MCF 10A (cell line): ENCODE data around the gene CDRT4. TPM values are rescaled to one million over a fixed set of nuclear protein-coding genes. Genes with fewer than 3 reads are reported as not detected.
A peak's percentile ranks its signal among the peaks of the same experiment; 100 is the strongest.

Source experiments
- BruUV-seq: library from RNA; stranded (reverse); fragments of 400-500 nt; replicated peaks from 2 replicates; lab custom pipeline; 2021; lab: Mats Ljungman, UMichigan
- CTCF ChIA-PET: fragments of 300-600 bp; sonication (Branson Sonifier 250); formaldehyde crosslinking; extraction: SDS; loops from one replicate; lab custom pipeline; 2021; ENCODE audit warnings: antibody characterized with exemption, inconsistent platforms; lab: Yijun Ruan, JAX
- POLR2A ChIA-PET: fragments of 300-600, 350-650 bp; sonication (Branson Sonifier 250); formaldehyde crosslinking; extraction: SDS; loops from one replicate; lab custom pipeline; 2020; ENCODE audit warnings: antibody characterized with exemption, inconsistent platforms; lab: Yijun Ruan, JAX
- DNase-seq: peaks from one replicate; pipeline ENCODE4 v3.0.0-alpha.2; 2018; ENCODE audit not compliant: unreplicated experiment
- H3K27ac Mint-ChIP-seq: one replicate; pipeline ENCODE4 v1.8.0; 2022; ENCODE audit warnings: mild to moderate bottlenecking, low read depth, mixed read lengths; ENCODE audit not compliant: unreplicated experiment
- H3K27me3 Mint-ChIP-seq: one replicate; pipeline ENCODE4 v1.8.0; 2022; ENCODE audit warnings: mixed read lengths; ENCODE audit not compliant: insufficient read depth, unreplicated experiment
- H3K36me3 Mint-ChIP-seq: one replicate; pipeline ENCODE4 v1.8.0; 2022; ENCODE audit warnings: mild to moderate bottlenecking, moderate library complexity, mixed read lengths; ENCODE audit not compliant: insufficient read depth, unreplicated experiment
- H3K4me1 Mint-ChIP-seq: one replicate; pipeline ENCODE4 v1.8.0; 2022; ENCODE audit warnings: mixed read lengths; ENCODE audit not compliant: insufficient read depth, unreplicated experiment
- H3K4me3 Mint-ChIP-seq: one replicate; pipeline ENCODE4 v1.8.0; 2022; ENCODE audit warnings: mild to moderate bottlenecking, moderate library complexity, mixed read lengths; ENCODE audit not compliant: unreplicated experiment
- H3K9me3 Mint-ChIP-seq: one replicate; pipeline ENCODE4 v1.8.0; 2022; ENCODE audit warnings: mixed read lengths; ENCODE audit not compliant: unreplicated experiment
- CTCF ChIP-seq: fragments of 200-600 bp; IDR thresholded peaks from one replicate; pipeline ENCODE4 v1.8.0; 2022; ENCODE audit warnings: antibody characterized with exemption, mild to moderate bottlenecking; ENCODE audit not compliant: unreplicated experiment
- intact Hi-C: fragments of 100-400 bp; cut with micrococcal nuclease; formaldehyde crosslinking; loops from 2 replicates; pipeline ENCODE4 v1.14.1; 2022
- total RNA-seq: library from RNA; stranded (reverse); gene quantifications from 2 replicates; pipeline ENCODE4 v1.2.3, GENCODE V29; 2022

Gene CDRT4
- total RNA-seq, 1 experiment from 2014 or later: 11.3 TPM

GRCh38 chr17:15479703-15480102 lies 12.3 kb upstream of the CDRT4 start:
- BruUV-seq: no TSS peak
- Mint-ChIP-seq H3K36me3 (peaks cover 5% of the 10 kb centered on the region), H3K4me1 (peaks cover 16% of the 10 kb centered on the region), H3K9me3 (no peaks in the 10 kb centered on the region), H3K27ac (no peak overlapping the region), H3K4me3 (no peak overlapping the region), H3K27me3 (no peaks in the 10 kb centered on the region)
- TF ChIP-seq CTCF: no peak
- DNase-seq: peak; percentile 63
- intact Hi-C loops: no loop called here
- CTCF ChIA-PET: interaction anchor here (0.6 to 2.1 kb wide), 4 partner anchors 10 to 217 kb away, joined by 3 to 14 read pairs (median 4); no protein-coding TSS in a partner anchor
- POLR2A ChIA-PET: interaction anchor here (0.6 kb wide), 1 partner anchor 16 kb away, joined by 3 read pairs; no protein-coding TSS in a partner anchor

GRCh38 chr17:15478845-15479244 lies 11.4 kb upstream of the CDRT4 start:
- H3K4me1 Mint-ChIP-seq: peaks cover 16% of the 10 kb centered on the region
- no peak for TF ChIP-seq CTCF
- H3K27me3 Mint-ChIP-seq: no peaks in the 10 kb centered on the region
- no peaks in the 10 kb centered on the region for H3K9me3 Mint-ChIP-seq
- no peak for DNase-seq
- ChIA-PET CTCF (interaction anchor here (1.0 kb wide), 2 partner anchors 9 to 24 kb away, joined by 3 read pairs; no protein-coding TSS in a partner anchor), POLR2A (no interaction called here)
- intact Hi-C loops: no loop called here
- H3K4me3 Mint-ChIP-seq: no peak overlapping the region
- no peak overlapping the region for H3K27ac Mint-ChIP-seq
- H3K36me3 Mint-ChIP-seq: peaks cover 5% of the 10 kb centered on the region
- no TSS peak for BruUV-seq

GRCh38 chr17:15475631-15476354 lies 8.4 kb upstream of the CDRT4 start:
- Mint-ChIP-seq H3K27ac (no peak overlapping the region), H3K4me1 (peaks cover 16% of the 10 kb centered on the region), H3K27me3 (no peaks in the 10 kb centered on the region), H3K4me3 (no peak overlapping the region), H3K36me3 (peaks cover 5% of the 10 kb centered on the region), H3K9me3 (no peaks in the 10 kb centered on the region)
- ChIA-PET POLR2A (interaction anchor here (0.6 to 1.0 kb wide), 2 partner anchors 13 to 64 kb away, joined by 3 to 6 read pairs; no protein-coding TSS in a partner anchor), CTCF (interaction anchor here (0.6 to 2.6 kb wide), 3 partner anchors 15 to 291 kb away, joined by 3 to 12 read pairs (median 5); no protein-coding TSS in a partner anchor)
- BruUV-seq: no TSS peak
- peak; percentile 56 for DNase-seq
- TF ChIP-seq CTCF: no peak
- intact Hi-C loops: no loop called here

- Mint-ChIP-seq H3K36me3 (peaks cover 6% of the 10 kb centered on the region), H3K27me3 (no peaks in the 10 kb centered on the region), H3K9me3 (no peaks in the 10 kb centered on the region), H3K4me3 (no peak overlapping the region), H3K4me1 (peaks cover 10% of the 10 kb centered on the region), H3K27ac (no peak overlapping the region)
- intact Hi-C loops: no loop called here
- no peak for TF ChIP-seq CTCF
- POLR2A ChIA-PET: no interaction called here
- no peak for DNase-seq
- BruUV-seq: no TSS peak
- CTCF ChIA-PET: no interaction called here
Measured at GRCh38 chr17:15472891-15473290, 5.5 kb upstream of the CDRT4 start.
